Fibroblast of the aortic adventitia (primary cell): ENCODE results near the gene IRGC. TPM values are rescaled to one million over a fixed set of nuclear protein-coding genes. Genes with fewer than 3 reads are reported as not detected.
"Not testable (repeated sequence)": the region's sequence is repeated elsewhere in the genome, so short reads cannot be mapped to it uniquely, and the experiment has no call there.

Experiments used
- DNase-seq: peaks from one replicate; pipeline ENCODE4 v3.0.0-alpha.2; 2010; ENCODE audit warnings: low read depth
- H3K4me3 ChIP-seq: 2 replicates; pipeline ENCODE4 v1.5.1; 2011; ENCODE audit warnings: low read depth, mild to moderate bottlenecking, control low read depth, low read length, moderate library complexity
- total RNA-seq: library from RNA; depleted of rRNA; stranded (reverse); fragments of >200 nt; gene quantifications from 2 replicates; pipeline ENCODE4 v1.2.3, GENCODE V29; 2012; ENCODE audit warnings: low replicate concordance
- TF ChIP-seq, protein P1 (sequence below): IDR thresholded peaks from 2 replicates; pipeline ENCODE4 v1.5.1; 2011; ENCODE audit warnings: mild to moderate bottlenecking, low read length, control low read depth, inconsistent platforms; ENCODE audit not compliant: insufficient read depth

IRGC gene
- total RNA-seq, 1 donor, result not detected

DNA sequence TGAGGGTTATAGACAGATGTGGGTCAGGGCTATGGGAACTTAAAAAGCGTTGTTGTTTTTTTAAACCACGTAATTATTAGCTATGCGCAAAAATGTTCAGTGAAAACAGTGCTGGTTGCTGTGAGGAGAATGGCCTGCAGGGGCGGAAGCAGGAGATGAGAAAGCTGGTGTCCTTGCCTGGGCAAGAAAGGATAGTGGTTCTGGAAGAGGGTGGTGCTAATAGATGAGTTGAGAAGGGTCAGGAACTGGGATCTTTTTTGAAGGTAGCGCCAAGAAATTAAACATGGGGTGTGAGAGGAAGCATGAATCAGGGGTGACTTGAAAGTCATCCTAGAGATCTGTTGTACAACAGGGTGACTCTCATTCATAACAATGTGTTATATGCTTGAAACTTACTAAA lies 43.6 kb downstream of the IRGC start:
- TF ChIP-seq, protein P1, sequence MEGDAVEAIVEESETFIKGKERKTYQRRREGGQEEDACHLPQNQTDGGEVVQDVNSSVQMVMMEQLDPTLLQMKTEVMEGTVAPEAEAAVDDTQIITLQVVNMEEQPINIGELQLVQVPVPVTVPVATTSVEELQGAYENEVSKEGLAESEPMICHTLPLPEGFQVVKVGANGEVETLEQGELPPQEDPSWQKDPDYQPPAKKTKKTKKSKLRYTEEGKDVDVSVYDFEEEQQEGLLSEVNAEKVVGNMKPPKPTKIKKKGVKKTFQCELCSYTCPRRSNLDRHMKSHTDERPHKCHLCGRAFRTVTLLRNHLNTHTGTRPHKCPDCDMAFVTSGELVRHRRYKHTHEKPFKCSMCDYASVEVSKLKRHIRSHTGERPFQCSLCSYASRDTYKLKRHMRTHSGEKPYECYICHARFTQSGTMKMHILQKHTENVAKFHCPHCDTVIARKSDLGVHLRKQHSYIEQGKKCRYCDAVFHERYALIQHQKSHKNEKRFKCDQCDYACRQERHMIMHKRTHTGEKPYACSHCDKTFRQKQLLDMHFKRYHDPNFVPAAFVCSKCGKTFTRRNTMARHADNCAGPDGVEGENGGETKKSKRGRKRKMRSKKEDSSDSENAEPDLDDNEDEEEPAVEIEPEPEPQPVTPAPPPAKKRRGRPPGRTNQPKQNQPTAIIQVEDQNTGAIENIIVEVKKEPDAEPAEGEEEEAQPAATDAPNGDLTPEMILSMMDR, result peak; percentile 70
- peak; percentile 57 for DNase-seq
- no peak overlapping the region for H3K4me3 ChIP-seq

DNA sequence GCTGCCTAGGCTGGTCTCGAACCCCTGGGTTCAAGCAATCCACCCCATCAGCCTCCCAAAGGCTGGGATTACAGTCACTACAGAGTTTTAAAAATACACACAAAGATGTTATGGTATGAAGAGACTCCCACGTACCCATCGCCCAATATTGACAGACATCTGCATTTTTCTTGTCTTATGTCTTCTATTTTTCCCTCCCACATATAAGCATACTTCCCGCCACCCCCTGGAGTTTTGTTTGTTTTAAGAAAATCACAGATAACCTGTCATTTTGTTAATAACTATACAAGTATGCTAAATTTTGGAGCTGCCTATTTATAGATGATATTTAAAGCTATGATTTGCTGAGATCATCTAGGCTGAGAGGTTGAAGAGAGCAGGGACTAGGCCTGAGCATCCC lies 45.1 kb downstream of the IRGC start:
- TF ChIP-seq, protein P1, result no peak
- no peak overlapping the region for H3K4me3 ChIP-seq
- DNase-seq, result no peak

DNA sequence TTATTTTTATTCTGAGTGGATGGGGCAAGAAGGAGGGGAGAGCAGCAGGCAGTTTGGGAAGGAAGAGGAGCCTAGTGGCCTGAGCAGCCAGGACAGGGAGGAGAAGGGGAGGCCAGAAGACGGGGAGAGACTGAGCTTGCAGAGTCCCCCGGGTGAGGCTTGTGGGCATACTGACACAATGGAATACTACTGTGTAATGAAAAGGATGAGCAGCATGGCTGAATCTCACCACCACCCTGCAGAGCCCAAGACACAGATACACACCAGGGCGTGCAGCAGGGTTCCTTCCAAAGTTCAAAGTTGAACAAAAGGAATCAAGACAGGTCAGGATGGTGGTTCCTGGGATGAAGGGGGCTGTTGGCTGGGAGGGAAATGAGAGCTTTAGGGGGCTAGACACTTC lies 46.9 kb downstream of the IRGC start:
- no peak overlapping the region for H3K4me3 ChIP-seq
- DNase-seq, result no peak
- TF ChIP-seq, protein P1, result no peak

DNA sequence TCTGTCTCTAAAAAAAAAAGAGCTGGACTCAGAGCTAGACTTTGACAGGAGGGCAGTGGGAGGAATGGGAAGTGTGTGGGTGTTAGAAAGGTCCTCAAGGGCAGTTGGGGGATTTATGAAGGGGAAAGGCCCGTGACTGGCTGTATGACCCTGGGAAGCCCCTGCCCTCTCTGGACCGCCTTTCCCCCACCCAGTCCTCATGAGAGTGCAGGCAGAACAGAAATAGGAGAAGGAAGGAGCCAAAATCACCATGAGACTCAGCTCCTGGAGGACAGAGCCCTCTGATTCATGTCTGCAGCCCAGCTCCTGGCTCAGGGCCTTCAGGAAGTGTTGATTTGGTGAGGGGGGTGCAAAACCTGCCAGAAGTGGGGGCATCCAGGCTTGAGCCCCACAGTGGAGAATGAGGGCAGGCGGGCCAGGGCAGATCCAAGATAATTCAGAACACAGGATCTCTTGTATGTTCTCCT lies 47.6 kb downstream of the IRGC start:
- TF ChIP-seq, protein P1, result no peak
- peak; percentile 67 for DNase-seq

DNA sequence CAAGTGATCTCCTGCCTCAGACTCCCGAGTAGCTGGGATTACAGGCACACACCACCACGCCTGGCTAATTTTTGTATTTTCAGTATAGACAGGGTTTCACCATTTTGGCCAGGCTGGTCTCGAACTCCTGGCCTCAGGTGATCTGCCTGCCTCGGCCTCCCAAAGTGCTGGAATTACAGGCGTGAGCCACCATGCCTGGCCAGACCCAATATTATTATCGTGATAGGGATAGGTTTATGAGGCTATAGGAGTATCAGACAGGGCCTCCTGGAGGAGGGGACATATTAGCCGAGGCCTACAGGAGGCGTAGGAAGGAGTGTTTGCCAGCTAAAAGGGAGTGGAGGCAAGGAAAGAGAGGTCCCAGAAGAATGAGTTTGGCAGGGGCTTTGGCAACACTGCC lies 48.8 kb downstream of the IRGC start:
- not testable (repeated sequence) for DNase-seq, H3K4me3 ChIP-seq
- TF ChIP-seq, protein P1, result peak; percentile 28

More for the DNA sequence above, 47.6 kb downstream of the IRGC start:
- H3K4me3 ChIP-seq, result no peak overlapping the region

DNA sequence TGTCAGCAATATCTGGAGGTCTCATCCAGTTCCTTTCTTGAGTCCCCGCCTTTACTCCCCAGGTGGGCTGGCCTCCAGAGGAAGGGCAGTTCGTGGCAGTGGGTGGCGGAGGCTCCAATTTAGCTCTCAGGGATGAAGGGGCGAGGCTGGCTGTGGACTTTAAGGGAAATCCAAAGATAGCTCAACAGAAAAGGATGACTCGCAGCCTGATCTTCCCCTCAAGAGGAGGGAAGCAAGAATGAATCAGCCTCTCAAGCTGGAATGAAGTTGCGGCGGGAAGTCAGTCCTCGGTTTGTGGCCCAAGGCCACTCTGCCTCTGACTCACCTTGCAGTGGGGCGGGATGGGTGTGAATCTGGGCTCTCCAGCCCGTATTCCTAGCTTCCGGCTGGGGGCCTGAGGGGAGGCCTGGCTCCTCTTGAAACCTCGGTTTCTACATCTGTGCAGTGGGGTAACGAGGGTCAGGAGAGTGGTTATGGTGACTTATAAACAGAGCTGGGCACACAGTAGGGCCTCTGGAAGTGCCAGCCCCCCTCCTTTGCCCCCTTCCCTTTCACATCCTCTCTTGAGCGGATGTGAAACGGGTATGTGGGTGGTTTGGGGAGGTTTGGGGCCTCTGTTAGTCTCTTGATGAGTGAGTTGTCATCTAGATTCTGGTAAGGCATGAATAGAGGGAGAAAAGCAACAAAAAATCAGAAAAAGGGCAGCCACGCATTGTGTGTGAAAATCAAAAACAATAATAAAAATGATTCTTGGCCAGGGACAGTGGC lies 49.4 kb downstream of the IRGC start:
- peak; percentile 95 for DNase-seq
- H3K4me3 ChIP-seq, result no peak overlapping the region
- TF ChIP-seq, protein P1, result no peak

DNA sequence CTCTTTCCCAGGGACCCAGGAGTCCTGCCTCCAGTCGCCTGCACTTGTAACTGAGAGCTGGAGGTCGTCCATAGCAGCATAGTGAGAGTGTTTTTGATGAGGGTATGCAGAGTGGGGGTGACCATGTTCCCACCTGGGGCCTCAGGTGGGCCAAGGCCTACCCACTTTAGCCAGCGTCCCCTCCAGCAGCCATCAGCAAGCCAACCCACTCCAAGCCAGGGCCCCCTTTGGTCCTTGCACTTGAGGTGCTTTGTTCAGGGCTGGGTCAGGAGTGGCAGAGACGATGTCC lies 50.8 kb downstream of the IRGC start:
- TF ChIP-seq, protein P1, result no peak
- no peak overlapping the region for H3K4me3 ChIP-seq
- DNase-seq, result no peak
